GM21717 (cell line): ENCODE measurements around the gene TDRKH.

Source experiments
- ATAC-seq: cut with Tn5 transposase; IDR thresholded peaks from one replicate; pipeline ENCODE4 v1.9.1; 2021; ENCODE audit warnings: mild to moderate bottlenecking, moderate library complexity; ENCODE audit not compliant: unreplicated experiment

Gene TDRKH

GRCh38 chr1:151823175-151823574 lies 32.9 kb upstream of the TDRKH start:
- ATAC-seq, result no peak

GRCh38 chr1:151822404-151822803 lies 32.1 kb upstream of the TDRKH start:
- ATAC-seq, result no peak

GRCh38 chr1:151820940-151821339 lies 30.6 kb upstream of the TDRKH start:
- ATAC-seq, result no peak

GRCh38 chr1:151819976-151820623 lies 29.8 kb upstream of the TDRKH start:
- no peak for ATAC-seq

- ATAC-seq, result no peak
These were observed 29.0 kb upstream of the TDRKH start for GRCh38 chr1:151819227-151819835.

- ATAC-seq, result no peak
These were observed 27.0 kb upstream of the TDRKH start for GRCh38 chr1:151817353-151817730.

GRCh38 chr1:151816548-151817352 lies 26.4 kb upstream of the TDRKH start:
- ATAC-seq, result no peak

GRCh38 chr1:151815716-151816327 lies 25.5 kb upstream of the TDRKH start:
- no peak for ATAC-seq

GRCh38 chr1:151814971-151815545 lies 24.8 kb upstream of the TDRKH start:
- ATAC-seq, result no peak

- ATAC-seq, result no peak
These were observed 24.1 kb upstream of the TDRKH start for GRCh38 chr1:151814426-151814825.

GRCh38 chr1:151813271-151813977 lies 23.1 kb upstream of the TDRKH start:
- no peak for ATAC-seq

- ATAC-seq, result no peak
These were observed 20.9 kb upstream of the TDRKH start for GRCh38 chr1:151811181-151811580.

GRCh38 chr1:151809985-151810556 lies 19.8 kb upstream of the TDRKH start:
- no peak for ATAC-seq

GRCh38 chr1:151809290-151809984 lies 19.1 kb upstream of the TDRKH start:
- no peak for ATAC-seq

- ATAC-seq, result no peak
These were observed 17.5 kb upstream of the TDRKH start for GRCh38 chr1:151807766-151808165.

GRCh38 chr1:151807131-151807530 lies 16.8 kb upstream of the TDRKH start:
- ATAC-seq, result no peak

GRCh38 chr1:151806170-151806569 lies 15.9 kb upstream of the TDRKH start:
- no peak for ATAC-seq

- no peak for ATAC-seq
These were observed 14.9 kb upstream of the TDRKH start, which contains the start of gene LINGO4 for GRCh38 chr1:151805066-151805820. Gene LINGO4, minus strand, starts transcription at chr1:151805419. Its CDS starts 2,715 bp downstream, at chr1:151802704.

- ATAC-seq, result no peak
These were observed 13.6 kb upstream of the TDRKH start for GRCh38 chr1:151803915-151804314.
